Glomerular visceral epithelial cell (primary cell): ENCODE data around the gene CIT.
A peak's percentile ranks its signal among the peaks of the same experiment; 100 is the strongest.

ENCODE experiments used
- DNase-seq: peaks from one replicate; pipeline ENCODE4 v3.0.0-alpha.2; 2016; ENCODE audit errors: extremely low spot score

Gene CIT

DNA sequence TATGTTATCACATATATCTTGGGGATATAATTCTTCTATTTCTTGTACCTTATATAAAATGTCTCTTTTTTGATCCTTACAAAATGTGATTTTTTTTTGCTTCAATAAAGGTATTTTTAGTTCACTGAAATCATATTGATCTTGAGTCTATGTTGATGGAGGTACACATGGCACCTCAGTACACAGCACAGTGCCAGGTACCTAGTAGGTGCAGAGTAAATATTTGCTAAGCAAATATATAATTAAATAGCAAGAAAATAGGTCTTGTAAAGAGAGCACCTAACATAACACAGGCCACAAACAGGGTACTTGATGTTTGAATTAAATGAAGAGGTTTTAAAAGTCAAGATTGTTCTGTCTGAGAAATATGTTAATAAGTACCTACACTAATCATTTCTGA, 69.7 kb downstream of the CIT start:
- no peak for DNase-seq

DNA sequence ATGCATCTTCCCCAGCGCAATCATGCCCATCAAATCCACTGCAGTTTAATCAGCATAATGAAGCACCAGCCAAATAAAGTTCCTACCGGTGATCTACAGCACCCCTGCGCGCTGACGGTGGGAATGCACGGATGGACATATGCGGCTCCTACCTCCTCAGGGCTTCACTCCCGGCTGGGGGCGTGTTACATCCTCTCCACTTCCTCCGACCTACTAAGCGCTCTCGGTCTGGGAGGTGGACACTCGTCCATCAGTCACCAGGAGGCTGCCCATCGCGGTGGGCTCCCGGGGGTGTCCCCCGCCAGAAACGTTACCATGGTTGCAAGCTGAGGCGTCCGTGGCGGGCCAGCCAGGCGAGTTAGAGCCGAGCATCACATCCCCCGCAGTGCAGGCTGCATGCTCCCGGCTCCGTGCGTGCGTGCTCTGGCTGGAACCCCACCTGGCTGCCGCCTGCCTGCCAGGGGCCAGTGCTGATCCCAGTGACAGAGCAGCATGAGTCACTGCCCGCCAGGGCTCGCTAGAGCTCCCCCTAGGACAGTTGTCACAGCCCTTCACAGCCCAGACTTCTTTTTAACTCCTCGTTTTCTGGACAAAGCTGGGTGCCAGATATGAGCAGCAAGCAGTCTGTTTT, 73.0 kb downstream of the CIT start:
- DNase-seq, result peak; percentile 71

DNA sequence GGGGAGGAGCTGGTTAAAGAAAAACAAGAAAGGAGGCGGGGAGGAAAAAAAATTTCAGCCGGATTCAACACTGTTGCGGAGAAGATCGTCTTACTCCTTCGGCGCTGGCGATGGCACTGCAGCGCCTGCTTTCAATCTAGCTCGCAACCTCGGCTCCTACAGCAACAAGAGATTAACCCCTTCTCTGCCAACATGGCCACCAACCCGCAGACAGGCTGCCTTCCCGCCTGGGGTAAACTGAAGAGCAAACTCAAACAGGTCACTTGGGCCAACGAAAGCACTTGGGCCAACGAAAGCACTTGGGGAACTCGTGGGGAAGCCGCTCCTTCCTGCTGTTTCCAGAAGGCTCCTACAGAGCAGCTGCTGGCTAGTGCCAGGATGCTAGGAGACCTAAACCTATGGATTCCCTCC, 73.7 kb downstream of the CIT start:
- DNase-seq, result no peak

DNA sequence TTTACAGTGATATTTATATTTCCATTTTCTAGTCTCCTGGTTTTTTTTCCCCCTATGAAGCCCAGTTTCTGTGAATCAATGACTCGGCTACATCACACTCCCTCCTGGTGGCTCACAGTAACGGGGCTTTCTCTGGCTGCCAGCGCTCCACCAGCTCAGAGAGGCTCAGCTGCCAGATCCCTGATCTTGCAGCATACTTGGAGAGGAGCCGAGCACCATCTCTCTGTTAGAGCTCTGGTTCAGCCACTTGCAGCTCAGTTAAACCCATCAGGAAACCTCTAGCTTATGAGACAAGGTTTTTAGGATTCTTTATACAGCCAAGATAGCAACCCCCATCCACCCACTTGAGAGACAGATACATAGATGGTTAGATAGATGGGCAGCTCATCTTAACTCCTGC, 74.6 kb downstream of the CIT start:
- no peak for DNase-seq

DNA sequence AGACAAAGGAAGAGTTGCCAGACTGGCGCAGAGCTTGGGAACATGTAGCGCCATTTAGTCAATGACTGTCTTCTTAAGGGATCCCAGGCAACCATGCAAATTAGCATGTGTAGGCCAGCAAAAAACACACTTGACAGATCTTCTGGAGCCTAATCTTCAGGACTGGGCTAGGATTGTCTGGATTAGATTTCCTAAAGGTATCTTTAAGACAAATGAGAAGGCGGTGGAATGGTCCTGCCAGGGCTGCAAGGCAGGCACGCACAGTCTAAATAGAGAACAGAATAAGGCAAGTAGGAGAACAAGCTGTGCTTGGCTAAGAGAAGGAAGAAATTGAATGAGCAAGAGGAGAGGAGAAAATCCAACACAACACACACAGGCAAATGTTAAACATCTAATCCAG, 80.0 kb downstream of the CIT start:
- DNase-seq, result no peak

DNA sequence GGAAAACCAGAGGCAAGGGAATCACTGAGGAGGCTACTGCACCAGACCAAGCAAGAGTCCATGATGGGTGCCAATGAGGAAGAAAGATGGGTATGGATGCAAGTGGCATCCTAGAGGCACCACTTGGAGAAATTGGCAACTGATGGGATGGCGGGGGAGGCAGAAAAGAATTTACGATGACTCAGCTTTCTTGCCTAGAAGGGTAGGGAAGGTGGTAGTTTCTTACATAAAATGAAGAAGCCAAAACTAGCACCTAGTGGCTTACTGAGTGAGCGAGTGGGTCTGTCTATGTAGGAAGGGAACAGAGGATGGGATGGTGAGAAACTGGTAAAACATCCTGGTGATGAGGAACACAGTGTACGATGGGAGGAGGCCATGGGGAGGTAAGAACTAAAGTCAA, 80.8 kb downstream of the CIT start:
- no peak for DNase-seq

DNA sequence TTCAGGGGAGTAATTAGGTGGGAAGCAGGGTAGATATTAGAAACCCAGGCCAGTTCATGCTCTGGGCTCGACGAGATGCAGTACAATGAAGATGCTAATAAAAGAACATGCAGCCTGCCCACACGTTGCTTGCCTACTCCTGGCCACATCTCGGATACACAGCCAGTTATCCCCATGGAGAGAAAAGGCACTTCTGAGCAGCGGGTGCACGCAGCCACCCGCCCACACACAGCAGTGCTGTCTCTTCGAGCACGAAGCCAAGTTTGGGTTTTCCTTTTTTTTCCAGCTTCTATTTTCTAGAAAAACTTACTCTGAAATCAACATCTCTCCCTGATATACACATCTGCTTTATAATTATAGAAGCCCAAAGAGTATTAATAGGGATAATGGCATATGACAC, 85.7 kb downstream of the CIT start:
- no peak for DNase-seq

DNA sequence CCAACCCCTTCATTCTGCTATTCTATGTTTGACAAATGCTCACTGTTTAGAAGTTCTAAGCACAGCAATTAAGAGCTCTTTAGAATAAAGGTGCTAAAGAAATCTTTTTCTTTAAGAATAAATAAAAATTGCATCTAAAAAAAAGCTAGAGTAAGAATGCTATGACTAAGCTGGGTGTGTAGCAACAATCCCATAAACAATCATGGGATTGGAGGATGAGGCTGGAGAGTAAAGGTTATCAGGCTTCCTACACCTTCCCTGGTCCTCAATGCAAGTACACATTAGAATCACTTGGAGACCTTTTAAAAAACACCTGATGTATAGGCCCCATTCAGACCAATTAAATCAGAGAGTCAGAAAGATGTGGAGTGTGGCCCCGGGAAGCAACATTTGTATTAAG, 88.3 kb downstream of the CIT start:
- DNase-seq, result no peak

DNA sequence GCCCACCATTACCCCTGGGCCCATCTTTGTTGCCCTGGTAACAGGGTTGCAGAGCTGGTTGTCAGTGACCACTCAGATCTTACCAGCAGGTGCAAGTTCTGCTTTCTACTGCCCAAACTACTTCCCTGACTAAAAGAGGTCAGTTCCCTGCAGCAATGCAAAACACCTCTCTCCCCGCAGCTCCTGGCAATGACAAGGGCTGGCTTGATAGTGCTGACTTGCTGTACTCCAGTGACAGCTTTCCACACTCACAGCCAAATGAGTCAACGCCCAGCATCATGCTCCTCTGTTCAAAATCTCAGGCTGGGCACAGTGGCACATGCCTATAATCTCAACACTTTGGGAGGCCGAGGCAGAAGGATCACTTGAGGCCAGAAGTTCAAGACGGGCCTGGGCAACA, 90.6 kb downstream of the CIT start:
- no peak for DNase-seq

DNA sequence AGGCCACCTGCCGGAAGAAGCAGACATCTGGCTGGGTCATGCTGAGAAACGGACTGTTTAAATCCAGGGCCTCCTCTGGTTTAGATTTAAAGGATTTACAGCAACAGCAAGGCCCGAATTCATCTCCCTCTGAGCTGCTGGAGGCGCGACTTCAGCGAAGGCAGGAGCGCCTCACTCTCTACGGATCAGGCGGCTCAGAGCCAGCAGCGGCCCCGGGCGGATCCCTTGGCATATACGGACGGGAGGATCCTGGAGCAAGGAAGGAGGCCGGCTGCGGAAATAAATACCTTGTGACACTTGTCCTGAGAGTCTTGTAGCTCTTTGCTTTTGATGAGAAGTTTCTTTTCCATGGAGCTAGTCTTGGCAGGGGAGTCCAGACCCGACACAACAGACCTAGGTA, 92.4 kb downstream of the CIT start:
- no peak for DNase-seq

DNA sequence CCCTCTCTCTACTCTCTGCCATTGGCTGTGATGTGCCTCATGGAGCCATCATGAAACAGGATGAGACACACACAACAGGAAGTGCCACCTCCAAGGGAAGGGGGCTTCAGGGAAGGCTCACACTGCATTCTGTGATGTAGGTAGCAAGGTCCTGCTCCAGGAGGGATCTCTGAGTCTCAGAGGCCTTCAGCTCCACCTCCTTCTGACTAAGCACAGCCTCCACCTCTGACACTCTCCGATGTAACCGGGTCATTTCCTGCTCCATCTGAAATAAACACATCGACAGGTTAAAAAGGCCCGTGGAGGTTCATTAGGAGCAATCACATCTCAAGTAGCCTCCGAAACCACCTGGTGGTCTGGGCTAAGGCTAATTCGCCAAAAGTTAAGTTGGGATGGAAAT, 93.3 kb downstream of the CIT start:
- DNase-seq, result no peak

DNA sequence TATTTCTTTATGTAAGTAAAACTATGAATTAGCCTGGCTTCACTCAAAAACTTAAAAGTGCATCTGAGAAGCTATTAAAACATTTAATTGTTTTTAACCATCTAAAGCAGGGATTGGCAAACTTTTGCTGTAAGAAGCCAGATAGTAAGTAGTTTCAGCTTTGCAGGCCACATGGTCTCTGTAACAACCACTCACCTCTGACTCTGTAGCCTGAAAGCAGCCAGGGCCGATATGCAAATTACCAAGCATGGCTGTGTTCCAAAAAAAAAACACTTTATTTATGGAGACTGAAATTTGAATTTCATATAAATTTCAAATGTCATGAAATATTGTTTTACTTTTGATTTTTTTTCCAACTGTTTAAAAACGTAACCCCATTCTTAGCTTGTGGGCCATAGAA, 95.3 kb downstream of the CIT start:
- DNase-seq, result no peak

DNA sequence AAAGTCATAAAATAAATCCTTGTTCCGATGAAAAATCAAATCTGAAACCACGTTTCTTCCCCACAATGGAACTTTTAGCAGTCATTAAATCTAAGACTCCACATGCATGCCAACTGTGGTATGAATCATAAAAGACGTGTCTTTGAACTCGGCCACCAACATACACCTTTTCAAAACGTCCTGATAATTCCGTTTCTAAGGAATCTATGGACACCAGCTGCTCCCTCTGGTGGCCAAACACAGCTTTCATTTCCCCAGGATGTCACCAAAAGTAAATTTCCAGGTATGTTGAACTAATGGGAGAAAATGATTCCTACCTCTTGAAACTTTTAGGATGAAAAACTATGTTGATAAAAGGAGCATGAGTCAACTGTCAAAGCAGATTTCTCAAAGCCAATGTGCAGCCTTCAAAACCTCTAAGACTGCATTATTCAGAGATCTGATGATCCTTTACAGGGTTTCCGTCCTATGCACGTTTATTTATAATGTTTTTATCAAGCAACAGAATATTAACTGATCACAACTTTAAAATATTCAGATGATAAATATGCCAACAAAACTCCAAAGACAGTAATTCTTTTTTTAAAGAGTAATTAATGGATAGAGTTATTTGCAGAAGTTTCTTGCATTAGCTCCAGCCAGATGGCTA, 96.2 kb downstream of the CIT start:
- peak; percentile 57 for DNase-seq

DNA sequence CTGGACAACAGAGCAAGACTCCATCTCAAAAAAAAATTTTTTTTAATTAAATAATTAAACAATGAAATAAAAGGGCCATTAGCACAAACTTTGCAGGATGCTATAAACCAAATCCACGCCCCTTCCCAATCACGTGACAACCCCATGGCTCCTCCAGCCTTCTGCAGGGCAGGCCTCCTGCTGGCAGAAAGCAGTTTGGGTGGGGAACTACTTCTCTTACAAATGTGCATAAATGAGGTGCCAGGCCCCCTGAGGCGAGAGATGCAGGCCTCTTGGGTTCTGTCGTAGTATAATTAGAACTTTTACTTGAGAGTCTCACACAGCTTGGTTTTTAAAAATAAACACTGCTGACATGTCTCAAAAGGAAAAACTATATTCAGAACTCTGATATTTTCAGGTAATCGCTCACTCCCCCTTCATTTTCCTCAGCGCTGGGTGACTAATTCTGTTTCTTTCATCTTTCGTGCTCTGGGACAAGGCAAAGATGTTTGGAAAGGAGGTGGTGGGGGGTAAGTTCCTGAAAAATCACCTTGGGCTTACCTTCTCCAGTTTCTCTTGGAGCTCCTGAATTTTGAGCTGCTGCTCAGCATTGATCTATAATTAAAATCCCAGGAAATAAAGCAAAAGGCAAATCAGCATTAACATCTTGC, 101.7 kb downstream of the CIT start:
- DNase-seq, result no peak

DNA sequence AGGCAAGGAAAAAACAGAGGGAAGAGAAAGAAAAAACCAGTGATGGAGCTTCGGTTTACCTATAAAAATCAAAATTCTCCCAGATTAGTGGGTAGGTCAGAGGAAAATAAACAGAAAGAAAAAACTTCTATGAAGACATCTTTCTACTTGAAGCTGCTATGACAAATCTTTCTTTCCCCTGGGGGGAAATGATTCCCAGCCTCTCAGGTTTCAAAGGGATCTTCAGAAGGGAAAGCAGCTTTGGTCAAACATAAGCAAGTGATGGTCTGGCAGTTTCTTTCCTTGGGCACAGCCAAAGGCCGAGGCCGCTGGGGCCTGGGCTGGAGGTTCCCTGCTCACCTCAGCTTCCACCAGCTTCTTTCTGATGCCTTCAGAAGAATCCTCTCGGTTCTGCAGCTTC, 104.7 kb downstream of the CIT start:
- no peak for DNase-seq

DNA sequence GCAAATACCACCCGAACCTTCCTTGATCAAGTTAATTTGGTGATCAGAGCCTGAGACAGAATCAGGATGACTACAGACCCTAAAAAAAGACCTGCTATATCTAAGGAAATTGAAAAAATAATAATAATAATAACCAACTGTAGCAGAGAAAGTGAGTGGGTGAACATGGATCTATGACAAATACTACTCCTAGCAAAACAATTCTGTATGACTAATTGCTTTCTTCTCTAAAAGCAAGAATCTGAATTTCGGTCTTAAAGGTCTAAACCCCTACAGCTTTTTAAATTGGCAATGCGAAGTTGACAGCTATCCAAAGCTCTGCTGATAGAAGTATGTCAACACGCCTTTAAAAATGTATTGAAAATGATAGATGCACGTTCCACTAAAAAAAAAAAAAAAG, 107.0 kb downstream of the CIT start:
- DNase-seq, result no peak

DNA sequence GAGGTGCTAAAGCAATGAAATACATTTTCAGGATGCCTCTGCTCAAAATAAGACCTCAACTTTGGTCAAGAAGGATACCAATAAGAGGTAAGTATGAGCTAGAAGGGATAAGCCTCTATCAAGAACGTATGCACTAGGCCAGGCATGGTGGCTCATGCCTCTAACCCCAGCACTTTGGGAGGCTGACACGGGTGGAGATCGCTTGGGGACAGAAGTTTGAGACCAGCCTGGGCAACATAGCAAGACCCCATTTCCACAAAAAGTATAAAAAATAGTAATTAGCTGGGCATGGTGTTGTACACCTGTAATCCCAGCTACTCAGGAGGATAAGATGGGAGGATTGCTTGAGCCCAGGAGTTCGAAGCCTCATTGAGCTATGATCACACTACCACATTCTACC, 114.5 kb downstream of the CIT start:
- DNase-seq, result no peak

DNA sequence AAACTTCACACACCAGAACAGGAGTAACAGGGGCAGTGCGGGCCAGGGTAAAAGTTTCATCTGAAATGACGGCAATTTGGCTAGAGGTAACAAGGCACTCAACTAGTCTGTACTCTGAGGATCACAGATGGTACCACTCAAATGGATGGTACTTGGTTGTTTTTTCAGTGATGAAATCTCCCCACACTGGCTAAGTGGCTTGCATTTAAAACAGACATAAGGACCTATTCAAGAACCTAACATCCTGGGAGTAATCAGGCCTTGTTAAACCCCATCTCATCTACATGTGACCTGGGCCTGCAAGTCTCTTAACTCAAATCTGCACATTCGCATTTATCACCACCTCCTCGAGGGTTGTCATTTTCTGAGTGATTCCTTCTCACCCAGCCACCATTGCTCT, 118.4 kb downstream of the CIT start:
- DNase-seq, result no peak

DNA sequence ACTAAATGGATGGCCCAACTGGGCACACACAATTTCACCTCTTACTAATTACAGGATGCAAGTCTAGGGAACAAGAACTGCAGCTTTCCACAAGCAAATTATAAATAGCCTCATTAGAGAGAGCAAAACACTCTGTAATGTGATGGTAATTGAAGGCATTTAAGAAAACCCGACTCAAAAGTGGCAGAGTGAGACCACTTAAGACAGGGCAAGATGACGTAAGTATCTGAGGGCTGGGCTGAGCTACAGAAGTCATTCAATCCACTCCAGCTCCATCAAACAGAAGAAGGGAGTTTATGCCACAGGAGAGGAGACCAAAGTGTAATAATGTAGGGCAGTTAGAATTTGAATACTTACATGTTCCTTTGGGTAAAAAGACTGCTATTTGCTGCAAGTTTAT, 118.9 kb downstream of the CIT start:
- DNase-seq, result no peak

DNA sequence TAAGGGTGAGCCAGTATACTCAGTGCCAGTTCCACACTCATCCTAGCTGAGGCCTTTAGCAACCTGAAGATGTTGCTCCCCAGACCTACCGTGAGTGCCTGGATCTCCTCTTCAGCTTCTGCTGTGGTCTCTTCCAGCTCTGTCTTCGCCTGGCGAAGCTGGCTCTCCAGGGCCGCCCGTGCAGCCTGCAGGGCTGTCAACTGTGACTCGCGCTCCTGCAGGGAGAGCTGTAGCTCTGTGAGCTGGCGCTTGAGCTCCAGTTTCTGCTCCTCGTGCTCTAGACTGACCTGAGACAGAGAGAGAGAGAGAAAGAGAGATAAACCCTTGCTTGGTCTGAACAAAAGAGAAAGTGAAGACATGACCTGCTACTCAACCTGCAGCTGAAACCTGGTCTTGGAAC, 125.2 kb downstream of the CIT start:
- DNase-seq, result no peak

DNA sequence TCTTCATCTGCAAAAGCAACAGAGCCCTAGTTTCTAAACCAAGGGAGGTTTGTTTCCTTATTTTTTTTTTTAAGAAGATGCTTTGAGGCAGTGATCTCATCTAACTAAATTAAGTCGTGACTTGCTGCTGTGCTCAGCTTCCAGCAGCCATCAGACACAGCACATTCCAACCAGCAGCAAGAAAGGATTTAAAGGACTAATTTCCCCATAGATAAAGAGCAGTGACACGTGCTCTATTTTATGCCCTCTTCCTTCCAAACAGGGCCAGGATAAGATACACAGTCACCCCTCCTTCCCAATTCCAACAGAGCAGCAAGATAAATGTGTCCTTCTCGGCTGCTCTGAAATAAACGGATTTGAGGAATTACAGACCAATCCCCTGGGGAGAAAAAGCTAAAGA, 127.5 kb downstream of the CIT start:
- no peak for DNase-seq

DNA sequence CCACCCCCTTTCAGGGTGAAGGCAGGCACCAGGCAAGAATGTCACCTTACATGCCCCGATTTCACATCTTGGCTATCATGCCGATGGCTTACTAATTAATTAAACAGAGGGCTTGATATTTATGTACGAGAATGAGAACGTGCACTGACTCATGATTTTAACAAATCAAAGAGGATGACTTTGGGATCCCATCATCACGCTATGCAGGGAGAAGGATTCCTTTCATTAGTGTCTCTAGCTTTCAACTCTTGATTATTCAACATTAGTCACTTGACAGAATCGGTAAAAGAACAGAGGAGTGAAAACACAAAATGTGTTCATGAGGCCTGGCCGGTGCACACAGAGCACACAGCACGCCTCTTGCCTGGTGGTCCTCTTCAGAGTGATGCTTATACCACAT, 128.6 kb downstream of the CIT start:
- no peak for DNase-seq

DNA sequence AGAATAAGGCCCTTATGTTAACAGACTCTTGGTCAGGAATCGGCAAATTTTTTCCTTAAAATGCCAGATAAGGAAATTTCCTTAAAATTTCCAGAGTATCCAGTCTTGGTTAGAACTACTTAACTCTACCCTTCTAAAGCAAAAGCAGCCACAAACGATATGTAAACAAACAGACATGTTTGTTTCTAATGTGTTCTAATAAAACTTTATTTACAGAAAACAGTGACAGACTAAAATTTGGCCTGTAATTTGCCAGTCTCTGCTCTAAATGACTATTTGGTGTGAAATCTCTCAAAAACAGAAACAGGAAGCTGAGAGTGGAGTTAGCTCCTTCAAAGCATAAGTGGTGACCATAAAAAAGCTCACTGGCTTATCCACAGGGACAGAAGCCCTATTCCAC, 131.0 kb downstream of the CIT start:
- DNase-seq, result no peak
